HepG2 (cell line): ENCODE measurements around the gene KIRREL2. TPM values are rescaled to one million over a fixed set of nuclear protein-coding genes. Genes with fewer than 3 reads are reported as not detected.

Experiments used
- ATAC-seq: fragments of 200-7000 bp; cut with Tn5 transposase; 3 replicates; pipeline ENCODE4 v1.9.1; 2020; ENCODE audit warnings: mild to moderate bottlenecking, moderate library complexity
- BruUV-seq: library from RNA; stranded (reverse); fragments of 400-500 nt; replicated peaks from 2 replicates; lab custom pipeline; 2021; lab: Mats Ljungman, UMichigan
- CTCF ChIA-PET: fragments of 300-600 bp; formaldehyde crosslinking; extraction: SDS; loops from one replicate; lab custom pipeline; 2021; ENCODE audit warnings: low total read pairs, inconsistent platforms, low intra/inter-chr PET ratio; lab: Yijun Ruan, JAX
- POLR2A ChIA-PET: fragments of 350-600 bp; sonication (Branson Sonifier 250); formaldehyde crosslinking; loops from one replicate; lab custom pipeline; 2020; ENCODE audit warnings: antibody characterized with exemption, inconsistent platforms; lab: Yijun Ruan, JAX
- DNase-seq: peaks from one replicate; pipeline ENCODE4 v3.0.0-alpha.2; 2015; ENCODE audit warnings: low spot score
- FAIRE-seq: peaks from 3 replicates; lab custom pipeline; 2011; peaks lifted over from hg19 to GRCh38; lab: Jason Lieb, UNC
- H2AFZ ChIP-seq: one replicate; pipeline ENCODE4 v1.6.1; 2011; ENCODE audit warnings: low read length, inconsistent platforms
- H3K27ac ChIP-seq: fragments of 300-600 bp; 3 replicates; pipeline ENCODE4 v1.8.0; 2011; ENCODE audit warnings: mixed run types, mild to moderate bottlenecking, mixed read lengths, low read length, inconsistent platforms; ENCODE audit not compliant: insufficient read depth; ENCODE audit errors: extremely low read length
- H3K27me3 ChIP-seq, 2 experiments: fragments of 200-600 bp in 1 of 2; 2 replicates in 1 of 2; 3 replicates in 1 of 2; pipeline versions ENCODE4 v1.6.0 to v1.8.0; 2011; ENCODE audit warnings: low read length in 2 of 2, mild to moderate bottlenecking in 2 of 2, moderate library complexity in 2 of 2, inconsistent platforms in 1 of 2; ENCODE audit not compliant: insufficient read depth in 2 of 2, control insufficient read depth in 1 of 2
- H3K36me3 ChIP-seq, 2 experiments: fragments of 200-600 bp in 1 of 2; replicated peaks in 1 of 2; 2 replicates in 1 of 2; 3 replicates in 1 of 2; pipeline versions ENCODE4 v1.5.1 to v1.8.0; 2011; ENCODE audit warnings: low read length in 2 of 2, inconsistent platforms in 1 of 2; ENCODE audit not compliant: insufficient read depth in 2 of 2, control insufficient read depth in 1 of 2
- H3K4me1 ChIP-seq: 2 replicates; pipeline ENCODE4 v1.5.1; 2012; ENCODE audit warnings: low read length, inconsistent platforms; ENCODE audit not compliant: insufficient read depth
- H3K4me2 ChIP-seq: 2 replicates; pipeline ENCODE4 v1.6.0; 2011; ENCODE audit warnings: low read depth, low read length, inconsistent platforms
- H3K4me3 ChIP-seq, 3 experiments: fragments of 200-600 bp in 1 of 3; sonication (generic), shearing (Covaris generic) in 1 of 3; replicated peaks in 1 of 3; 2 replicates each; pipeline ENCODE4 v1.5.1; 2011 to 2016; ENCODE audit warnings: low read length in 3 of 3, inconsistent platforms in 2 of 3, low read depth in 2 of 3, mild to moderate bottlenecking in 2 of 3, control low read depth in 1 of 3, mixed read lengths in 1 of 3; ENCODE audit not compliant: insufficient read depth in 1 of 3
- H3K79me2 ChIP-seq: one replicate; pipeline ENCODE4 v1.6.1; 2011; ENCODE audit warnings: low read length, inconsistent platforms; ENCODE audit not compliant: insufficient read depth
- H3K9ac ChIP-seq: 2 replicates; pipeline ENCODE4 v1.6.0; 2011; ENCODE audit warnings: mild to moderate bottlenecking, low read depth, low read length, inconsistent platforms; ENCODE audit not compliant: insufficient read depth
- H3K9me3 ChIP-seq: 2 replicates; pipeline ENCODE4 v1.5.1; 2012; ENCODE audit warnings: mild to moderate bottlenecking, low read length
- H4K20me1 ChIP-seq: 2 replicates; pipeline ENCODE4 v1.6.0; 2011; ENCODE audit warnings: inconsistent platforms, mild to moderate bottlenecking, low read length, moderate library complexity; ENCODE audit not compliant: insufficient read depth
- PHF20 ChIP-seq: sonication (generic); formaldehyde crosslinking; IDR thresholded peaks from 2 replicates; pipeline ENCODE4 v1.5.0; 2020; ENCODE audit warnings: mild to moderate bottlenecking, missing genetic modification reagents
- RORA ChIP-seq: sonication (generic); formaldehyde crosslinking; IDR thresholded peaks from 2 replicates; pipeline ENCODE4 v1.5.0; 2020; ENCODE audit warnings: mild to moderate bottlenecking, missing genetic modification reagents, moderate library complexity
- TBX2 ChIP-seq: sonication (generic); formaldehyde crosslinking; IDR thresholded peaks from 2 replicates; pipeline ENCODE4 v1.5.0; 2020; ENCODE audit warnings: missing genetic modification reagents, mild to moderate bottlenecking, borderline replicate concordance
- WGBS: methylation state at CpG from one replicate; pipeline ENCODE4 v1.1.6; 2017; ENCODE audit warnings: low lambda C conversion rate; 5-methylcytosine and 5-hydroxymethylcytosine counted together
- in situ Hi-C: cut with HindIII; loops from 2 replicates; pipeline ENCODE4 v1.10.0; 2017; ENCODE audit warnings: low pct_unique_long_range_greater_than_20kb; ENCODE audit not compliant: extremely low pct_ligation_motif_present
- intact Hi-C: fragments of 100-400 bp; cut with micrococcal nuclease; formaldehyde crosslinking; loops from one replicate; pipeline ENCODE4 v1.10.0; 2022; ENCODE audit not compliant: unreplicated experiment
- polyA plus RNA-seq, 8 experiments: library from polyadenylated mRNA; depleted of rRNA in 3 of 8; stranded (reverse) in 7 of 8; unstranded in 1 of 8; fragments of >200 nt; fragmentation: Illumina TruSeq in 4 of 8; extraction: Trizol in 4 of 8; gene quantifications; 2 replicates each; pipeline versions ENCODE4 v1.2.1 to v1.2.3, GENCODE V29; 2011 to 2016; ENCODE audit warnings: low read depth in 4 of 8, missing spikeins in 1 of 8, mixed read lengths in 1 of 8; ENCODE audit not compliant: insufficient read depth in 1 of 8
- total RNA-seq, 5 experiments: library from RNA; depleted of rRNA; stranded (reverse); fragments of >200 nt; fragmentation: Illumina TruSeq; extraction: Trizol; gene quantifications; 2 replicates each; pipeline ENCODE4 v1.2.3, GENCODE V29; 2016; ENCODE audit warnings: low read depth in 1 of 5
- TF ChIP-seq, protein P1 (sequence below): sonication (generic); formaldehyde crosslinking; IDR thresholded peaks from 2 replicates; pipeline ENCODE4 v1.5.0; 2020; ENCODE audit warnings: mild to moderate bottlenecking, missing genetic modification reagents, moderate library complexity

The KIRREL2 gene
- total and polyA plus RNA-seq, 2 of the 13 experiments (the other 11 are each of a cell fraction or from before 2014, with no cell fraction given), result 0.18 to 2.4 TPM

DNA sequence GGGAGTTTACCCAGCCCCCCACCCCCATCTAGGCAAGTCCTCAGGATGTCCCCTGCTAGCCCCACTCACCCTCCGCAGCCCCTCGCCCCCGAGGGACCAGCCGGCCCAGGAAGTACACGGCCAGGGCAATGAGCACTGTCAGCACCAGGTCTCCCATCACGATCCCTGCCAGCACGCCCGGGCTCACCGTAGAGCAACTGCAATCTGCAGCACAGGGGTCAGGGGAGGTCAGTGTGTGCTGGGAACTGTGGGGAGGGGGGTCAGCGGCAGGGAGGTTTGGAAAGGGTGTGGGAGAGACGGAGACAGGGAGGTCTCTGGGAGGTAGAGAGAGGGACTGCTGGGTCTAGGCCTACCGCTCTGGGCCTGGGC is 50.6 kb downstream of the KIRREL2 start:
- no peak for FAIRE-seq
- H3K9ac ChIP-seq, result no peak overlapping the region
- peak; percentile 33 for ATAC-seq
- no peak for DNase-seq
- H3K36me3 ChIP-seq, result no peaks in the 10 kb centered on the region
- peaks cover 33% of the 10 kb centered on the region for H3K4me1 ChIP-seq
- no TSS peak for BruUV-seq
- H3K27me3 ChIP-seq, result peaks cover 0 to 15% of the 10 kb centered on the region in 2 experiments; a peak in 3 of 5 replicates
- TF ChIP-seq, protein P1, sequence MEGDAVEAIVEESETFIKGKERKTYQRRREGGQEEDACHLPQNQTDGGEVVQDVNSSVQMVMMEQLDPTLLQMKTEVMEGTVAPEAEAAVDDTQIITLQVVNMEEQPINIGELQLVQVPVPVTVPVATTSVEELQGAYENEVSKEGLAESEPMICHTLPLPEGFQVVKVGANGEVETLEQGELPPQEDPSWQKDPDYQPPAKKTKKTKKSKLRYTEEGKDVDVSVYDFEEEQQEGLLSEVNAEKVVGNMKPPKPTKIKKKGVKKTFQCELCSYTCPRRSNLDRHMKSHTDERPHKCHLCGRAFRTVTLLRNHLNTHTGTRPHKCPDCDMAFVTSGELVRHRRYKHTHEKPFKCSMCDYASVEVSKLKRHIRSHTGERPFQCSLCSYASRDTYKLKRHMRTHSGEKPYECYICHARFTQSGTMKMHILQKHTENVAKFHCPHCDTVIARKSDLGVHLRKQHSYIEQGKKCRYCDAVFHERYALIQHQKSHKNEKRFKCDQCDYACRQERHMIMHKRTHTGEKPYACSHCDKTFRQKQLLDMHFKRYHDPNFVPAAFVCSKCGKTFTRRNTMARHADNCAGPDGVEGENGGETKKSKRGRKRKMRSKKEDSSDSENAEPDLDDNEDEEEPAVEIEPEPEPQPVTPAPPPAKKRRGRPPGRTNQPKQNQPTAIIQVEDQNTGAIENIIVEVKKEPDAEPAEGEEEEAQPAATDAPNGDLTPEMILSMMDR (CRISPR knock-in tag), result no peak
- no peak for TF ChIP-seq TBX2 (CRISPR knock-in tag)
- H4K20me1 ChIP-seq, result no peaks in the 10 kb centered on the region
- H3K4me3 ChIP-seq, result no peak overlapping the region
- ChIA-PET POLR2A (no interaction called here), CTCF (no interaction called here)
- no peaks in the 10 kb centered on the region for H3K79me2 ChIP-seq
- 14% methylated on average over 12 of the region's 12 CpGs for WGBS
- no peaks in the 10 kb centered on the region for H3K9me3 ChIP-seq
- intact Hi-C loops, result no loop called here
- in situ Hi-C loops, result no loop called here
- H3K27ac ChIP-seq, result no peak overlapping the region
- no peak overlapping the region for H2AFZ ChIP-seq
- no peak overlapping the region for H3K4me2 ChIP-seq

DNA sequence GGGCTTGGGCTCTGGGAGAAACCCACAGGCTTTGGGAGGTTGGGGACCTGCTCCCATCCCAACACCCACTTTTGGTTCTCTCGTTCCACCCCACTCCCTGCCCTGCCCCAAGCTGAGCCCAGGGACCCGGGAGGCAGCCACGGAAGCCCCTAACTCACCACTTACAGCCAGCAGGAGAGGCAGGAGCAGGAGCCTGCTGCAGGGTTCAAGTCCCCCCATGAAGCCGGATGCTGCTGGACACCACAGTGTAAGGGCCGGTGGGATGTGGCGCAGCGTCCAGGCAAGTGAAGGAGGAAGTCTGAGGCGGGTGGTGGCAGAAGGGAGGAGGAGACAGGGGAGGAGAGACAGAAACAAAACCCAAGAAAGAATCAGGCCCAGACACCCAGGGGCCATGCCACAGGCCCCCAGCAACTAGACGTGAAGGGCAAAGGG is 51.3 kb downstream of the KIRREL2 start, which contains the start of gene TYROBP:
Gene TYROBP (minus strand): TSS at position 286 of the 432 bp plus-strand sequence. CDS start 67 bp downstream, at position 219.
- Histone ChIP-seq H3K4me1 (peaks cover 26% of the 10 kb centered on the region), H3K27ac (no peak within 1 kb of the TSS), H3K9me3 (no peaks in the 10 kb centered on the region), H3K79me2 (no peaks in the 10 kb centered on the region), H3K4me3 (no peak within 1 kb of the TSS), H2AFZ (no peak within 1 kb of the TSS), H3K4me2 (no peak within 1 kb of the TSS), H3K9ac (no peak within 1 kb of the TSS), H3K36me3 (no peaks in the 10 kb centered on the region), H4K20me1 (no peaks in the 10 kb centered on the region)
- ChIA-PET POLR2A (no interaction called here), CTCF (no interaction called here)
- in situ Hi-C loops, result no loop called here
- BruUV-seq, result no TSS peak
- ATAC-seq (no peak; the same call in 2 of the 3 replicates), DNase-seq (no peak), FAIRE-seq (no peak)
- WGBS, result 48% methylated on average over 9 of the region's 9 CpGs
- intact Hi-C loops, result no loop called here
- TF ChIP-seq RORA (CRISPR knock-in tag), result no peak
- TF ChIP-seq PHF20 (CRISPR knock-in tag), result no peak
- TF ChIP-seq, all 625 proteins: peak for 0
- peaks cover 0 to 13% of the 10 kb centered on the region in 2 experiments; a peak in 3 of 5 replicates for H3K27me3 ChIP-seq
